Ovary (tissue), 9 donors: Measurements from ENCODE around the gene C5orf15. TPM values are rescaled to one million over a fixed set of nuclear protein-coding genes. Genes with fewer than 3 reads are reported as not detected.

ENCODE experiments used
- DNase-seq, 5 donors: peaks; one replicate each; pipeline ENCODE4 v3.0.0-alpha.2; 2019 to 2020
- H3K27ac ChIP-seq, 2 donors: fragments of 200-600 bp; one replicate each; pipeline versions ENCODE4 v1.5.1 to v1.8.0; 2019 to 2022
- H3K27me3 ChIP-seq: fragments of 200-600 bp; one replicate; pipeline ENCODE4 v1.8.0; 2022
- H3K36me3 ChIP-seq: fragments of 200-600 bp; sonication (generic); one replicate; pipeline ENCODE4 v1.5.1; 2019
- H3K4me1 ChIP-seq: one replicate; pipeline ENCODE4 v1.8.1; 2013; ENCODE audit warnings: mild to moderate bottlenecking, moderate library complexity; ENCODE audit not compliant: insufficient read depth
- H3K4me3 ChIP-seq: fragments of 200-600 bp; sonication (generic); one replicate; pipeline ENCODE4 v1.5.1; 2017
- H3K9me3 ChIP-seq, 2 donors: fragments of 200-600 bp in 1 of 2; sonication (generic) in 1 of 2; one replicate each; pipeline versions ENCODE4 v1.5.1 to v1.8.1; 2013 to 2019; ENCODE audit warnings: mild to moderate bottlenecking in 1 of 2, moderate library complexity in 1 of 2
- EP300 ChIP-seq: sonication (generic); formaldehyde crosslinking; IDR thresholded peaks from one replicate; pipeline ENCODE4 v1.6.1; 2017; ENCODE audit warnings: antibody characterized with exemption
- POLR2A ChIP-seq: fragments of 450-650 bp; IDR thresholded peaks from one replicate; pipeline ENCODE4 v1.6.1; 2017; ENCODE audit warnings: antibody characterized with exemption, mild to moderate bottlenecking, moderate library complexity
- WGBS, 3 donors: extraction: QIAGEN DNeasy Blood & Tissue Kit in 1 of 3; methylation state at CpG; one replicate each; pipeline versions ENCODE4 v1.1.5 to v1.1.7; 2013 to 2017; 5-methylcytosine and 5-hydroxymethylcytosine counted together
- intact Hi-C, 4 donors: fragments of 100-400 bp; cut with DNase I; formaldehyde crosslinking; loops; one replicate each; pipeline versions ENCODE4 v1.11.0 to v1.15.1; 2022 to 2023
- polyA plus RNA-seq, 2 donors: library from polyadenylated mRNA; stranded (reverse); fragments of 200-250 nt in 1 of 2; fragments of 350-450 nt in 1 of 2; fragmentation: Illumina TruSeq in 1 of 2; extraction: RNeasy Lipid Tissue Mini Kit (QIAGEN cat#74804) in 1 of 2; gene quantifications; one replicate each; pipeline ENCODE4 v1.2.3, GENCODE V29; 2013 to 2014
- total RNA-seq, 7 donors: library from RNA; depleted of rRNA in 2 of 7; stranded (reverse); fragments of >200 nt in 2 of 7; fragmentation: NEBNext Ultra II Directional in 3 of 7; extraction: Animal tissue kit (Norgen Biotek cat#: 25700) in 3 of 7; gene quantifications; one replicate each; pipeline versions ENCODE4 v1.1.0 to v1.2.4, GENCODE V29; 2016 to 2023
- TF ChIP-seq, protein P1 (sequence below), 3 donors: fragments of 450-650 bp in 2 of 3; fragments of 200-600 bp in 1 of 3; IDR thresholded peaks; one replicate each; pipeline versions ENCODE4 v1.5.1 to v1.8.0; 2016 to 2022; ENCODE audit warnings: antibody characterized with exemption in 3 of 3, mild to moderate bottlenecking in 1 of 3
- donor health status: DM: no; HTN: no; CAD: no; lungs with moderate emphysema.
- donor health status: DM: no; HTN: no; CAD: no.
- donor health status: Bipolar disorder and iron deficiency.
- donor health status: DM: yes; HTN: yes; CAD: no.
- donor health status: DM: no; HTN: no; CAD: no.
- donor health status: DM: yes; HTN: yes; CAD: no.

C5orf15 gene
- total and polyA plus RNA-seq, 9 donors: 26.9 to 102 (median 34.5) TPM

GRCh38 chr5:133995341-133995740 lies 26.9 kb upstream of the C5orf15 start:
- WGBS, 3 donors: 32 to 55% (median 41%) methylated on average over 8 of the region's 8 CpGs
- Histone ChIP-seq H3K9me3 (no peaks in the 10 kb centered on the region), H3K4me3 (no peak overlapping the region), H3K4me1 (peaks cover 19% of the 10 kb centered on the region), H3K27ac (no peak overlapping the region), H3K36me3 (no peaks in the 10 kb centered on the region), H3K27me3 (no peaks in the 10 kb centered on the region)
- intact Hi-C loops: no loop called here
- TF ChIP-seq, protein P1, sequence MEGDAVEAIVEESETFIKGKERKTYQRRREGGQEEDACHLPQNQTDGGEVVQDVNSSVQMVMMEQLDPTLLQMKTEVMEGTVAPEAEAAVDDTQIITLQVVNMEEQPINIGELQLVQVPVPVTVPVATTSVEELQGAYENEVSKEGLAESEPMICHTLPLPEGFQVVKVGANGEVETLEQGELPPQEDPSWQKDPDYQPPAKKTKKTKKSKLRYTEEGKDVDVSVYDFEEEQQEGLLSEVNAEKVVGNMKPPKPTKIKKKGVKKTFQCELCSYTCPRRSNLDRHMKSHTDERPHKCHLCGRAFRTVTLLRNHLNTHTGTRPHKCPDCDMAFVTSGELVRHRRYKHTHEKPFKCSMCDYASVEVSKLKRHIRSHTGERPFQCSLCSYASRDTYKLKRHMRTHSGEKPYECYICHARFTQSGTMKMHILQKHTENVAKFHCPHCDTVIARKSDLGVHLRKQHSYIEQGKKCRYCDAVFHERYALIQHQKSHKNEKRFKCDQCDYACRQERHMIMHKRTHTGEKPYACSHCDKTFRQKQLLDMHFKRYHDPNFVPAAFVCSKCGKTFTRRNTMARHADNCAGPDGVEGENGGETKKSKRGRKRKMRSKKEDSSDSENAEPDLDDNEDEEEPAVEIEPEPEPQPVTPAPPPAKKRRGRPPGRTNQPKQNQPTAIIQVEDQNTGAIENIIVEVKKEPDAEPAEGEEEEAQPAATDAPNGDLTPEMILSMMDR (IDR thresholded peaks at IDR 0.05): no peak
- TF ChIP-seq POLR2A: no peak
- no peak for TF ChIP-seq EP300
- DNase-seq: no peak

- TF ChIP-seq EP300 (no peak), POLR2A (no peak)
- TF ChIP-seq, protein P1 (IDR thresholded peaks at IDR 0.05): no peak
- 30 to 62% (median 46%) methylated on average over 6 of the region's 6 CpGs for WGBS, 3 donors
- Histone ChIP-seq H3K27ac (no peak overlapping the region), H3K4me1 (peaks cover 16% of the 10 kb centered on the region), H3K4me3 (no peak overlapping the region), H3K9me3 (no peaks in the 10 kb centered on the region), H3K36me3 (no peaks in the 10 kb centered on the region), H3K27me3 (no peaks in the 10 kb centered on the region)
- intact Hi-C loops: no loop called here
- DNase-seq: no peak
These were observed 26.5 kb upstream of the C5orf15 start for GRCh38 chr5:133994990-133995333.

DNA sequence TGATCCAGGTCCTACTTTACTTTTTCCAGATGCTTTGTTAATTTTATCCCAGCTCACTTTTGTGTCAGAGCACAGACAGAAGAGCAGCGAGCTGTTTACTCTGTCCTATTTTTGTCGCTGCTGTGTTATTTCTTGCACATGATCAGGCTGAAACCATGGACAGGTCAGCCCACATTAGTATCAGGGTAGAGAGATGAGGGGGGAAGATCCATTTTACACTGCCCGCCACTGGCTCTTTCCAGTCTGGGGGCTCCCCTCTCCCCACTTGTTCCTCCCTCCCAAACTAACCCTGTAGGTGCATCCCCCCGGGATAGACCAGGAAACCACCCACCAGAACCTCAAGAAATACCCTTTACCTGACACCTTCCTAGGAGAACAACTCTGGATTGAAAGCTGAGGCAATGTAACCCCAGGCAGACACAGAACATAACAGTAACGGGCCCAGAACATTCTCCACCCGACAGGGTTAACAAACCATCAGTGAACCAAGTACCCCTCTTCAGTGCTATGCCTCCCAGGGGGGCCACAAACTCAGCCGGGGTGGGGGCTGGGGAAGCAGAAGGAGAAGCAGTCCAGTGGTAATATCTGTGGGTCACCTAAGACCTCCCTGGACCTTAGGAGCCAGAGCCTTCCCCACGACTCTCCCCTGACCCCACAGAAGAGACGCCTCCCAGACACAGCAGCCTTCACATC lies 26.0 kb upstream of the C5orf15 start:
- Histone ChIP-seq H3K4me3 (no peak overlapping the region), H3K36me3 (no peaks in the 10 kb centered on the region), H3K27ac (no peak overlapping the region), H3K9me3 (no peaks in the 10 kb centered on the region), H3K27me3 (no peaks in the 10 kb centered on the region), H3K4me1 (peaks cover 16% of the 10 kb centered on the region)
- no peak for DNase-seq
- WGBS, 3 donors: 55 to 64% (median 57%) methylated on average over 9 of the region's 9 CpGs
- intact Hi-C loops: no loop called here
- TF ChIP-seq, protein P1 (IDR thresholded peaks at IDR 0.05): no peak
- TF ChIP-seq EP300 (no peak), POLR2A (no peak)

- no peak for TF ChIP-seq POLR2A
- TF ChIP-seq, protein P1 (IDR thresholded peaks at IDR 0.05): no peak
- TF ChIP-seq EP300: no peak
- intact Hi-C loops: no loop called here
- Histone ChIP-seq H3K27ac (no peak overlapping the region), H3K9me3 (no peaks in the 10 kb centered on the region), H3K4me3 (no peak overlapping the region), H3K27me3 (no peaks in the 10 kb centered on the region), H3K36me3 (no peaks in the 10 kb centered on the region), H3K4me1 (peaks cover 16% of the 10 kb centered on the region)
- DNase-seq: no peak
- 52 to 66% (median 53%) methylated on average over 2 of the region's 2 CpGs for WGBS, 3 donors
These were observed 24.9 kb upstream of the C5orf15 start for GRCh38 chr5:133993185-133993936.
